Stimulated activated CD4-positive, alpha-beta T cell treated with anti-CD3 and anti-CD28 coated beads, Interleukin-4, amount 100 ng/mL, for 48 hours (primary cell): Measurements from ENCODE around the gene DNAJA4.

Source experiments
- DNase-seq, 2 donors: peaks; one replicate each; pipeline ENCODE4 v3.0.0-alpha.2; 2020; ENCODE audit warnings: low read depth in 2 of 2

DNAJA4 gene

GRCh38 chr15:78264304-78265136 lies at the start of gene DNAJA4:
Gene DNAJA4 (plus strand): TSS chr15:78264562. CDS start chr15:78264764, 202 bp downstream.
- DNase-seq = peak; percentile 44 to 50

- DNase-seq = no peak
These were observed 47.9 kb upstream of the DNAJA4 start for GRCh38 chr15:78216276-78217104.

- no peak for DNase-seq
These were observed 43.6 kb upstream of the DNAJA4 start for GRCh38 chr15:78220713-78221112.

DNA sequence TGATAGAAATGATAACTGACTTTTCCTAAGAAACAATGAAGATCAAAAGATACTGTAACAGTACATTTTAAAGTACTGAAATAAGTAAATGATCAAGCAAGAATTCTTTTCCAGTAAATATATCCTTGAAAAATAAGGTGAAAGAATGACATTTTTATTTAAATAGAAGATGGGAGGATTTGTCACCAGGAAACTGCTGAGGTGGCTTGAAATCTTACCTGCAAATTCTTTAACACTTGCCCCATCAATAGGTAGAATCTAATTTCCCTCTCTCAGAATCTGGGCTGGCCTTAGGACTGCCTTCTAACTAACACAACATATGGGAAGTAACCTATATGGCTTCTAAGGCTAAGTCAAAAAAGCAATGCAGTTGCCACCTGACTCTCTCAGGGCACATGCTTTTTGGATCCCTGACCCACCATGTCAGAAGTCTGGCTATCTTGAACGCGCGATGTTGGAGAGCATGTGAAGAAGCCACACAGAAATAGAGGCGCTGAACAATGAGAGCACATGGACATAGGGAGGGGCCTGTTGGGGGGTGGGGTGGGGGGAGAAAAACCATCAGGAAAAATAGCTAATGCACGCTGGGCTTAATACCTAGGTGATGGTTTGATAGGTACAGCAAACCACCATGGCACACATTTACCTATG lies 41.5 kb upstream of the DNAJA4 start:
- DNase-seq = no peak

DNA sequence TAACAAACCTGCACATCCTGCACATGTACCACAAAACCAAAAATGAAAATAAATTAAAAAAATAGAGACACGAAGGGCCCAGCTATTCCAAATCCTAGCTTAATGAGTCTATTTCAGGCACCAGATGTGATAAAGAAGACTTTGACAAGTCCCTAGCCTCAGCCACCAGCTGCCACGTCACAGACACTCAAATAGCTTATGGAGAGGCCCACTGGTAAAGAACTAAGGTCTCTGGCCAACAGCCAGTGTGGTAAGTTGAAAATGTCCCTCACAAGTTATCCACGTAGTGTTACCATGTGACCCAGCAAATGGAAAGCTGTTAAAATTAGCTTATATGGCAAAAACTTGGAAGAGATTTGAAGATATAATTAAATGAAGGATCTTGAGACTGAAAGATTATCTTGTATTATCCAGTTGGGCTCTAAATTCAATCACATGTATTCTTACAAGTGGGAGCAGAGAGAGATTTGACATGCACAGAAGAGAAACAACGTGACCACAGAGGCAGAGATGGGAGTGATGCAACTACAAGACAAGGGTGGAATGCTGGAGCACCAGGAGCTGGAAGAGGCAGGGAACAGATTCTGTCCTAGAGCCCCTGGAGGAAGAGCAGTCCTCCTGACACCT lies 40.9 kb upstream of the DNAJA4 start:
- DNase-seq = no peak

DNA sequence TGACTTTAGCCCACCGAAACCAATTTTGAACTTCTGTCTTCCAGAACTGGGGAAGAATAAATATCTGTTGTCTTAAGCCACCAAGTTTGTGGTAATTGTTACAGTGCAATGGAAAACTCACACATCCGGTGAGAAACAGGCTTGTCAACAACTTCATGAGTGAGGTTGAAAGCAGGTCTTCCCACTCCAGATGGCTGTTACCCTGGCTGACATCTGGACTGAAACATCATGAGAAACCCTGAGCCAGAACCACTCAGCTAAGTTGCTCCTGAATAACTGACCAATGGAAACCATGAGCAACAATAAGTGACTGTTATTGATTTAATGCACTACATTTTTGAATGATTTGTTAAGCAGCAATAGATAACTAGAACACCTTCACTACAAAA lies 40.3 kb upstream of the DNAJA4 start:
- no peak for DNase-seq

GRCh38 chr15:78225783-78226541 lies 38.4 kb upstream of the DNAJA4 start:
- DNase-seq = peak in 1 of 2 donors; percentile 5

DNA sequence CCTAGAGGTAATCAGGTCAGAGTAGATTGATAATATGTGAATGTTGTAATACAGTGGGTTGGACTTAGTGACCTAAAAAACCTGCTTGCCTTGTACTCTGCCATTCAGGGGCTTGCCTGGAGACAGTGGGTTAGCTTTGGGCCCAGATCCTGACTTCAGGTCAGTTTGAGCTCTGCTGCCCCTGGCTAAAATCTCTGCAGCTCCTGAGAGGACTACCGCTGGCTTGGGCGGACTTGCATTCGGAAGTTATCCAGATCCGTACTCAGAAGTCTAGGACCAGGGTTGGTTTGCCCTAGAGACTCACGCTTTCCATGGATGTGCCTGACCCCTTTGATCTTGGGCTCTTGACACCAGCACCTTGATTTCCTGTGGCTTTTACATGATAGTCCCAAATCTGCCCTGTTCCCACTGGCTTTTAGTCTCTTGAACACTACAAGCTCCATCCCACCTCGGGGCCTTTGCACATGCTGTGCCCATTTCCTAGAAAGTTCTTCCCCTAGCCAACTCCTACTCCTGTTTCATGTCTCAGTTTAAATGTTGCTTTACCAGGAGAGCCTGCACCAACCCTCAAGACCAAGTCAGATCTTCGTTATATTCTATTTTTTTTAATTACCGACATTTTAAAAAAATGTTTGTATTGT lies 35.9 kb upstream of the DNAJA4 start:
- no peak for DNase-seq

DNA sequence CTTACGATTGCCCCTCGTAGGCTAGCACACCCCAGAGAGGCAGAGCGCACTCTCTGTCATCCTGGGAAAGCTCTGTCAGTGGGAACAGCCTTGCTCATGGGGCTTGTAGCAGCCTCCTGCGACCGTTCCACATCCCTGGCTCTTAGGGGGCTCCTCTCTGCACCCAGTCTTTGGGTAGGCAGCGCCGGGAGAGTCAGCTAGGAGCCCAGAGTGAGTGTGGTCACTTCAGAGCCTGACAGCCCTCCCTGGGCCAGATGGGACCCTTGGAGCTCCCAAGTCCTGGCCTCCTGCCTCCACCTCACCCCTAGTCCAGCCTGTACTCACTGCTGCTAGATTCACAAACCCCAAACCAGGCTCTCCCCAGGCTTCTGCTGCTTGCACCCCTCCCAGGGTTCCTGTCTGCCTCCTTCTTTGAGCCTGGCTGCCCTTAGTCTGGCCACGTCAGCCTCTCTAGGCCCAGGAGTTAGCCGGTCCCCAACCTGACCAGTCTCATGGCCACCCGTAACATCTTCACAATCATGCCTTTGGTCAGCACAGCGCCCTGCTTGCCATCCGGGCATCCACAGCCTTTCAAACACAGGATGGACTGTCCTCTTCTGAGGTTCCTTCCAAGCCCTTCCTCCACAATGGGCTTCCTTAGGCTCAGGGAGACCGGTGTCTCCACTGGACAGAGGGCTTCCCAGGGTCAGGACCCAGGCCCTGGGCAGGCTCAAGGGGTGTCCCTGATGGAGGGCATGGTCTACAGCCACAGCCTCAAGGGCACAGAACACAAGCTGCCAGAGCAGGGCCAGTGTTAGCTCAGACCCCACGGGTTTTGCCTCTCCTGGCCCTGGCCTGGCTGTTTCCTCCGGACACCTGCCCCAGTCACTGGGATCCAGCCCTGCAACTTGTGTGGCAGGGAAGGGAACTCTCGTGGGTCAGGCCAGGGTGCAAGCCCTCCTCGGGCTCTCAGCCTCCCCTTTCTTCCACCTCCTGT lies 34.6 kb upstream of the DNAJA4 start:
- DNase-seq = no peak

GRCh38 chr15:78232951-78233350 lies 31.4 kb upstream of the DNAJA4 start:
- no peak for DNase-seq

GRCh38 chr15:78233496-78233895 lies 30.9 kb upstream of the DNAJA4 start:
- DNase-seq = no peak

- DNase-seq = no peak
These were observed 29.8 kb upstream of the DNAJA4 start, which contains the start of gene ACSBG1 for GRCh38 chr15:78234515-78235040. Gene ACSBG1 (minus strand): TSS chr15:78234565. CDS start chr15:78234501, 64 bp downstream.

DNA sequence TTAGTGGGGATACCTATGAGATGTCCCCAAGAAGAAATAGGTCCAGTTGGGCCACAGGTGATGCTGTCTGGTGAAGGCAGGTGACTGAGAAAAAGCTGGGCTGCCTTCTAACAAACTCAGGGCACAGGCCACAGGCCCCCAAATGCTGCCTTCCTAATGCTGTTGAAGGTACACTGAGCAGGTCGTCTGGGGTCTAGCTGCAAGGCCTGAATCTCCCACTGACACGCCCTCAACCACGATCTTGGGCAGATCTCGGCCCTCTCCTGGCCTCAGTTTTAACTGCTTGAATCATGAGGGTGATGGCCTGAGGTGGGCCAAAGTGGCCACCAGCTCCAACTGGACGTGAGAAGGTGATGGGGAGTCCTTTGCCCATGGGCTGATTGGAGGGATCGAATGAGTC lies 27.9 kb upstream of the DNAJA4 start:
- DNase-seq = no peak

- DNase-seq = no peak
These were observed 27.2 kb upstream of the DNAJA4 start for GRCh38 chr15:78237146-78237545.

GRCh38 chr15:78239811-78240210 lies 24.6 kb upstream of the DNAJA4 start:
- no peak for DNase-seq

- DNase-seq = peak; percentile 84 to 86
These were observed 23.3 kb upstream of the DNAJA4 start for GRCh38 chr15:78241017-78241416.

DNA sequence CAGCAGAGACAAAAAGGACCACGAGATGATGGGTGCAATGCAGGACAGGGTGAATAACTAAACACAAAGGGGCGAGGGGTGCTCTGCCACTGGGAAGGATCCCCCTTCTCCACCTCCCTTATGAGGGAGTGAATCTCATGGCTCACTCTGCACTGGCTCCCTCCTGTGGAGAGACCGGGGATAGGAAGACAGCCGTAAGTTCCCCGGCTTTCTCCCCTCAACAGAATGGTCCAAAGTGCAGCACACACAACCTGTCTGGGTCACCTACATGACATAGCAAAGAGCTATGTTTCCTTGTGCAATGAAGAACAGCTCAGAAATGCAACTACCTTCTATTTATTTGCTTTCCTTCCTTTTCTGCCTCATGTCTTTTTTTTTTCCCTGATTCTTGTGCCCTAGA lies 22.2 kb upstream of the DNAJA4 start:
- DNase-seq = peak in 1 of 2 donors; percentile 9

GRCh38 chr15:78243058-78243457 lies 21.3 kb upstream of the DNAJA4 start:
- DNase-seq = no peak

DNA sequence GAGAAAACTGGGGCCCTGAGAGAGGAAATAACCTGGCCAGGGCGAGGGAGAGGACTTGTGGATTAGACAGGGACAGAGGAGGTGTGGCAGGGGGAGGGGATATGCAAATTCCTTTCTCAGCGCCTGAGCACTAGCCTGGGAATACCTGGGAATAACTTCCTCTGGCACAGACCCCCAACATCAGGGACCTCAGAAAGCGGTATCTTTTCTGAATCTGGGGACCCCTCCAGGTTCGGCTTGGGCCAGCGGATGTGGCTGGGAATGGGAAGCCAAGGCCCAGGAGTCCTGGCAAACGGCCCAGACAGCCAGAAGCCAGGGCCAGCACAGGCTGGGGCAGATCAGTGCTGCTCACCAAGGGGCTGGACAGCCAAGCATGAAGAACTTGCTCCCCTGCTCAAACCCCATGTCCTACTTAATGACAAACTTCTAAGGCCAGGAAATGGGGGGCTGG lies 20.8 kb upstream of the DNAJA4 start:
- DNase-seq = no peak
